ENCODE data around the gene ZFHX3. TPM values are rescaled to one million over a fixed set of nuclear protein-coding genes. Genes with fewer than 3 reads are reported as not detected.

The ZFHX3 gene
- total and polyA plus RNA-seq, 10 of the 15 experiments (the other 5 are each of a cell fraction or from before 2014, with no cell fraction given), result 0.68 to 8.6 (median 2.0) TPM

- TF ChIP-seq PRDM15 (CRISPR knock-in tag; IDR thresholded peaks at IDR 0.05) (no peak), MYC (IDR thresholded peaks at IDR 0.05; ENCODE audit: insufficient read depth, insufficient read length, insufficient replicate concordance, low read length, severe bottlenecking) (no peak)
- TF ChIP-seq, protein P1, sequence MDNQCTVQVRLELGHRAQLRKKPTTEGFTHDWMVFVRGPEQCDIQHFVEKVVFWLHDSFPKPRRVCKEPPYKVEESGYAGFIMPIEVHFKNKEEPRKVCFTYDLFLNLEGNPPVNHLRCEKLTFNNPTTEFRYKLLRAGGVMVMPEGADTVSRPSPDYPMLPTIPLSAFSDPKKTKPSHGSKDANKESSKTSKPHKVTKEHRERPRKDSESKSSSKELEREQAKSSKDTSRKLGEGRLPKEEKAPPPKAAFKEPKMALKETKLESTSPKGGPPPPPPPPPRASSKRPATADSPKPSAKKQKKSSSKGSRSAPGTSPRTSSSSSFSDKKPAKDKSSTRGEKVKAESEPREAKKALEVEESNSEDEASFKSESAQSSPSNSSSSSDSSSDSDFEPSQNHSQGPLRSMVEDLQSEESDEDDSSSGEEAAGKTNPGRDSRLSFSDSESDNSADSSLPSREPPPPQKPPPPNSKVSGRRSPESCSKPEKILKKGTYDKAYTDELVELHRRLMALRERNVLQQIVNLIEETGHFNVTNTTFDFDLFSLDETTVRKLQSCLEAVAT (IDR thresholded peaks at IDR 0.05), result no peak
Observed at GRCh38 chr16:72878301-72879269, 169.3 kb downstream of the ZFHX3 start (continued).

DNA sequence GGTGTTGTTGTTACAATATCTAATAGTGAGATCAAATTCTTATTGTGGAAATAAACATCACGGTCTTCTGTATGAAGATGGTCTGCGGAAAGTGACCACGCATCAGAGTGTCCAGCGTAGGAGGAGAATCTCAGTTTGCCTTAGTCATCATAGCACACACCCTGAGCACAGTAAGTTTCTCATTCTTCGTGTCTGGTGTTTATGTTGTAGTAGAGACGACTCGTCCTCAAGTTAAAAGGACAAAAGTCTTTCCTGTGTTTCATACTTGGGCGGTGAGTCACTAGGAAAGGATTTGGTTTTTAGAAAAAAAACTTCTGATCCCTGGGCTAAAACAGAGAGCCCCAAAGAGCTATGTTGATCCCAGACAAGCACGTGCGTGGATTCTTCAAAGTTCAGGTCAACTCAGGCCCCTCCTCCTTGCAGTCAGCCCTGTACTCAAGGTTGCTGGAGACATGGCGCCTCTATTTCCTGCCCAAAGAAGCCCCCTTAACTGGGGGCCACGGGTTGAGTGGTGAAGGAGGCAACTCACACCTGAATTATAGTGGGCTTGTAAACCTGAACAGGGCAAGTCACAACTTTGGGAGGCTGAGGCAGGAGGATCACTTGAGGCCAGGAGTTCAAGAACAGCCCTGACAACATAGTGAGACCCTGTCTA lies 170.4 kb downstream of the ZFHX3 start:
- ChIA-PET RAD21 (ENCODE audit: unreplicated experiment) (no interaction called here), POLR2A (no interaction called here), SMC1A (ENCODE audit: uncharacterized antibody, unreplicated experiment) (no interaction called here), CTCF (interaction anchor here (3.6 kb wide), 1 partner anchor 45 kb away, joined by 12 read pairs; no protein-coding TSS in a partner anchor)
- no peak for FAIRE-seq
- no peaks in the 10 kb centered on the region for H3K9me3 ChIP-seq (replicated peaks; ENCODE audit: control insufficient read depth, insufficient read depth, low read length)
- no peak overlapping the region for H2AFZ ChIP-seq (ENCODE audit: control insufficient read depth, low read depth, low read length)
- H3K4me2 ChIP-seq (ENCODE audit: control insufficient read depth, insufficient read depth), result no peak overlapping the region
- no peak overlapping the region for H3K27ac ChIP-seq (ENCODE audit: control insufficient read depth, insufficient read depth)
- in situ Hi-C loops (cut with MboI), result no loop called here
- H3K4me1 ChIP-seq (ENCODE audit: control insufficient read depth, insufficient read depth, low read length), result no peaks in the 10 kb centered on the region
- no peak overlapping the region for H3K9ac ChIP-seq (ENCODE audit: control insufficient read depth, insufficient read depth, low read length)
- no peak for ATAC-seq
- intact Hi-C loops (cut with micrococcal nuclease; ENCODE audit: unreplicated experiment), result no loop called here
- no peaks in the 10 kb centered on the region for H3K27me3 ChIP-seq (replicated peaks in 1 of 2; ENCODE audit: control insufficient read depth in 2 of 2, insufficient read depth in 2 of 2, low read length in 1 of 2)
- no peak for DNase-seq (ENCODE audit: low read depth, low spot score)
- H4K20me1 ChIP-seq (ENCODE audit: control insufficient read depth, insufficient read depth), result no peaks in the 10 kb centered on the region
- 86% methylated on average over 12 of the region's 12 CpGs for WGBS (ENCODE audit: insufficient coverage, insufficient replicate concordance, low lambda C conversion rate, missing lambda C conversion rate)
- H3K4me3 ChIP-seq, result no peak overlapping the region
- BruUV-seq (replicated peaks), result no TSS peak
- H3K79me2 ChIP-seq (ENCODE audit: control insufficient read depth, insufficient read depth, low read length), result no peaks in the 10 kb centered on the region
- no peaks in the 10 kb centered on the region for H3K36me3 ChIP-seq (ENCODE audit: control insufficient read depth in 2 of 2, insufficient read depth in 2 of 2, low read length in 1 of 2)
- TF ChIP-seq ZNF207 (IDR thresholded peaks at IDR 0.05; ENCODE audit: borderline replicate concordance), result no peak
- TF ChIP-seq, protein P2, sequence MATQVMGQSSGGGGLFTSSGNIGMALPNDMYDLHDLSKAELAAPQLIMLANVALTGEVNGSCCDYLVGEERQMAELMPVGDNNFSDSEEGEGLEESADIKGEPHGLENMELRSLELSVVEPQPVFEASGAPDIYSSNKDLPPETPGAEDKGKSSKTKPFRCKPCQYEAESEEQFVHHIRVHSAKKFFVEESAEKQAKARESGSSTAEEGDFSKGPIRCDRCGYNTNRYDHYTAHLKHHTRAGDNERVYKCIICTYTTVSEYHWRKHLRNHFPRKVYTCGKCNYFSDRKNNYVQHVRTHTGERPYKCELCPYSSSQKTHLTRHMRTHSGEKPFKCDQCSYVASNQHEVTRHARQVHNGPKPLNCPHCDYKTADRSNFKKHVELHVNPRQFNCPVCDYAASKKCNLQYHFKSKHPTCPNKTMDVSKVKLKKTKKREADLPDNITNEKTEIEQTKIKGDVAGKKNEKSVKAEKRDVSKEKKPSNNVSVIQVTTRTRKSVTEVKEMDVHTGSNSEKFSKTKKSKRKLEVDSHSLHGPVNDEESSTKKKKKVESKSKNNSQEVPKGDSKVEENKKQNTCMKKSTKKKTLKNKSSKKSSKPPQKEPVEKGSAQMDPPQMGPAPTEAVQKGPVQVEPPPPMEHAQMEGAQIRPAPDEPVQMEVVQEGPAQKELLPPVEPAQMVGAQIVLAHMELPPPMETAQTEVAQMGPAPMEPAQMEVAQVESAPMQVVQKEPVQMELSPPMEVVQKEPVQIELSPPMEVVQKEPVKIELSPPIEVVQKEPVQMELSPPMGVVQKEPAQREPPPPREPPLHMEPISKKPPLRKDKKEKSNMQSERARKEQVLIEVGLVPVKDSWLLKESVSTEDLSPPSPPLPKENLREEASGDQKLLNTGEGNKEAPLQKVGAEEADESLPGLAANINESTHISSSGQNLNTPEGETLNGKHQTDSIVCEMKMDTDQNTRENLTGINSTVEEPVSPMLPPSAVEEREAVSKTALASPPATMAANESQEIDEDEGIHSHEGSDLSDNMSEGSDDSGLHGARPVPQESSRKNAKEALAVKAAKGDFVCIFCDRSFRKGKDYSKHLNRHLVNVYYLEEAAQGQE (IDR thresholded peaks at IDR 0.05; ENCODE audit: low read depth, low read length), result no peak
- no peak for TF ChIP-seq PKNOX1 (IDR thresholded peaks at IDR 0.05)
- no peak for TF ChIP-seq MXI1 (IDR thresholded peaks at IDR 0.05; ENCODE audit: low read depth, low read length)
- TF ChIP-seq LARP7 (IDR thresholded peaks at IDR 0.05), result no peak
- no peak for TF ChIP-seq ZNF24 (IDR thresholded peaks at IDR 0.05)
- no peak for TF ChIP-seq TBL1XR1 (IDR thresholded peaks at IDR 0.05; ENCODE audit: low read depth, low read length)
